Loucy (cell line): Measurements from ENCODE around the gene CA5A.

Experiments
- H2AFZ ChIP-seq: fragments of 200-600 bp; sonication (generic); 2 replicates; pipeline ENCODE4 v1.6.0; 2016; ENCODE audit warnings: antibody characterized with exemption, mild to moderate bottlenecking, low read length, moderate library complexity
- H3F3A ChIP-seq: fragments of 200-600 bp; 2 replicates; pipeline ENCODE4 v1.6.0; 2016; ENCODE audit warnings: antibody characterized with exemption, low read depth, mild to moderate bottlenecking
- H3K27me3 ChIP-seq: fragments of 200-600 bp; sonication (generic); 2 replicates; pipeline ENCODE4 v1.6.1; 2014; ENCODE audit warnings: low read length, mild to moderate bottlenecking; ENCODE audit not compliant: insufficient read depth, poor library complexity, severe bottlenecking
- H3K36me3 ChIP-seq: fragments of 200-600 bp; sonication (generic); 2 replicates; pipeline ENCODE4 v1.6.1; 2016; ENCODE audit warnings: low read length; ENCODE audit not compliant: insufficient read depth
- H3K4me1 ChIP-seq: fragments of 200-600 bp; sonication (generic); 2 replicates; pipeline ENCODE4 v1.5.1; 2014; ENCODE audit warnings: low read length, mild to moderate bottlenecking; ENCODE audit not compliant: insufficient read depth, poor library complexity, severe bottlenecking
- H3K4me2 ChIP-seq: fragments of 200-600 bp; sonication (generic); 2 replicates; pipeline ENCODE4 v1.6.0; 2014; ENCODE audit warnings: antibody characterized with exemption, low read length, low read depth, mild to moderate bottlenecking; ENCODE audit not compliant: poor library complexity, severe bottlenecking
- H3K4me3 ChIP-seq: fragments of 200-600 bp; sonication (generic); 2 replicates; pipeline ENCODE4 v1.5.1; 2014; ENCODE audit warnings: low read length, mild to moderate bottlenecking, mixed read lengths; ENCODE audit not compliant: poor library complexity, severe bottlenecking
- H3K79me2 ChIP-seq: fragments of 200-600 bp; sonication (generic); 2 replicates; pipeline ENCODE4 v1.6.1; 2014; ENCODE audit warnings: low read length; ENCODE audit not compliant: insufficient read depth
- H3K9ac ChIP-seq: fragments of 200-600 bp; sonication (generic); 2 replicates; pipeline ENCODE4 v1.6.0; 2014; ENCODE audit warnings: mild to moderate bottlenecking, low read depth, low read length, moderate library complexity; ENCODE audit not compliant: poor library complexity, severe bottlenecking
- H3K9me2 ChIP-seq: fragments of 200-600 bp; sonication (generic); replicated peaks from 2 replicates; pipeline ENCODE4 v1.6.1; 2016; ENCODE audit warnings: low read depth, low read length, mixed read lengths
- H3K9me3 ChIP-seq: fragments of 200-600 bp; sonication (generic); 2 replicates; pipeline ENCODE4 v1.6.1; 2014; ENCODE audit warnings: mild to moderate bottlenecking, antibody characterized with exemption, low read length, low read depth; ENCODE audit not compliant: insufficient read depth
- H4K20me1 ChIP-seq: fragments of 200-600 bp; sonication (generic); 2 replicates; pipeline ENCODE4 v1.6.0; 2014; ENCODE audit warnings: antibody characterized with exemption, low read length, mild to moderate bottlenecking; ENCODE audit not compliant: insufficient read depth, poor library complexity, severe bottlenecking
- CTCF ChIP-seq: fragments of 200-600 bp; sonication (generic); conservative IDR thresholded peaks from 2 replicates; pipeline ENCODE4 v1.5.1; 2014; ENCODE audit warnings: mild to moderate bottlenecking, antibody characterized with exemption, low read length
- EZH2phosphoT487 ChIP-seq: fragments of 200-600 bp; IDR thresholded peaks from 2 replicates; pipeline ENCODE4 v1.6.1; 2018; ENCODE audit warnings: antibody characterized with exemption, mild to moderate bottlenecking, moderate library complexity, borderline replicate concordance

The CA5A gene

DNA sequence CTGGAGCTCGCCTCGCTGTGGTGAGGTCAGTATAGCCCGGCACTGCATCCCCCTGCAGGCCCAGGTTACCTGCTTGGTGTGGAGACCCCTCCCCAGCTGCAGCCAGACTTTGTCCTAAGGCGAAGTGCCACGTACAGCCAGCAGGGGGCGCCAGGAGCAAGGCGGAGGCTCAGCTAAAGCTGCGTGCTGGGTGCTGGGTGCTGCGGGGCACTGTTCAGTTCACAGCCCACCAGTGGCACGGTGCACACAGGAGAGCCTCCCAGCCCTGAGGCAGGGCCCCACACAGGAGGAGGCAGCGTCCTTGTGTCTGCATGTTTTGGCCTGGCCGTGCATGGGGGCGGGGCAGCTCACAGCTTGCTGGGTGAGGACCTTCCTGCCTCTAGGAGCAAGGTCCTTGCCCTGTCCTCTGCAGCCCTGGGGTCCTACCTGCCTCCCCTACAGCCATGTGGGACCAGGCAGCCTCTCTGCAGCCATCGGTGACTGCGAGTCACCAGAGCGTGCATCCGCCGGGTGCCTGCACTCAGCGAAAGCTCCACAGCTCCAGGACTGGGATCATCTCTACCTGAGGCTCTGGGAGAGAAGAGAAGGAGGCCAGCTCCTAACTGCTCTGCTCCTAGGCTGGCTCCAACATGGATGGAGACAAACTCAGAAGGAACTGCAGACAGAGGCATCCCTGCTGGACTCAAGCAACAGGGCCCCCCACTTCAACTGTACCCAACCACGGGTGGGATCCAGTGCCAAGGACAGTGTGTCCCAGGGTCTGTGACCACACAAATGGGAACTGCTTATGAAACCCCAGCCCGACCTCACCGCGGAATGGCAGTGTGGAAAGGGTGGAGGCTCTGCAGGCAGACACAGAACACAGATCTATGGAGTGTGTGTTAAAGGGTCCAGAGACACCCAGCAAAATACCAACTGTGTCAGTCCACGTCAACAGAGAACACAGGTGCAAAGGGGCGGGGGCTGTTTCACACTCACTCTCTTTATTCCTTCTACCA is 86.0 kb downstream of the CA5A start:
- H3K79me2 ChIP-seq, result peaks cover 4% of the 10 kb centered on the region; the same call in 1 of the 2 replicates
- H3K9me2 ChIP-seq, result no peaks in the 10 kb centered on the region
- no peaks in the 10 kb centered on the region for H3K9me3 ChIP-seq
- H3F3A ChIP-seq, result no peaks in the 10 kb centered on the region
- H3K9ac ChIP-seq, result no peak overlapping the region
- H4K20me1 ChIP-seq, result no peaks in the 10 kb centered on the region
- H3K4me1 ChIP-seq, result no peaks in the 10 kb centered on the region
- no peak overlapping the region for H2AFZ ChIP-seq
- peak; percentile 68 for TF ChIP-seq CTCF
- no peak for TF ChIP-seq EZH2phosphoT487
- H3K4me2 ChIP-seq, result no peak overlapping the region
- H3K4me3 ChIP-seq, result no peak overlapping the region
- peaks cover 4% of the 10 kb centered on the region; the same call in 1 of the 2 replicates for H3K36me3 ChIP-seq
- H3K27me3 ChIP-seq, result no peaks in the 10 kb centered on the region

GRCh38 chr16:87849419-87850008 is 86.8 kb downstream of the CA5A start:
- Histone ChIP-seq H3K4me2 (no peak overlapping the region), H3K9me2 (no peaks in the 10 kb centered on the region), H3F3A (no peaks in the 10 kb centered on the region), H3K4me3 (no peak overlapping the region), H3K9ac (no peak overlapping the region), H4K20me1 (no peaks in the 10 kb centered on the region), H3K79me2 (peaks cover 4% of the 10 kb centered on the region; the same call in 1 of the 2 replicates), H3K27me3 (no peaks in the 10 kb centered on the region), H2AFZ (no peak overlapping the region), H3K36me3 (peaks cover 4% of the 10 kb centered on the region; the same call in 1 of the 2 replicates), H3K9me3 (no peaks in the 10 kb centered on the region), H3K4me1 (no peaks in the 10 kb centered on the region)
- TF ChIP-seq CTCF (no peak), EZH2phosphoT487 (no peak)

- no peak overlapping the region for H3K9ac ChIP-seq
These were observed 87.5 kb downstream of the CA5A start for GRCh38 chr16:87848676-87849345.

More at GRCh38 chr16:87848676-87849345, 87.5 kb downstream of the CA5A start:
- Histone ChIP-seq H3F3A (no peaks in the 10 kb centered on the region), H2AFZ (no peak overlapping the region), H4K20me1 (no peaks in the 10 kb centered on the region), H3K4me2 (no peak overlapping the region), H3K4me3 (no peak overlapping the region), H3K9me3 (no peaks in the 10 kb centered on the region), H3K79me2 (peaks cover 4% of the 10 kb centered on the region; the same call in 1 of the 2 replicates), H3K9me2 (no peaks in the 10 kb centered on the region), H3K36me3 (peaks cover 4% of the 10 kb centered on the region; the same call in 1 of the 2 replicates), H3K27me3 (no peaks in the 10 kb centered on the region), H3K4me1 (no peaks in the 10 kb centered on the region)
- TF ChIP-seq EZH2phosphoT487 (no peak), CTCF (no peak)
